ENCODE results near the gene UNC45A. TPM values are rescaled to one million over a fixed set of nuclear protein-coding genes. Genes with fewer than 3 reads are reported as not detected.

UNC45A gene
- total RNA-seq, 2 donors from 2014 or later, result 52.2 to 70.1 TPM

- 76% methylated on average over 8 of the region's 8 CpGs for WGBS
- no peaks in the 10 kb centered on the region for H3K27me3 ChIP-seq (replicated peaks; ENCODE audit: insufficient read depth)
- peaks cover 19 to 23% of the 10 kb centered on the region in 2 donors for H3K36me3 ChIP-seq
- no peak overlapping the region for H3K4me3 ChIP-seq
- TF ChIP-seq CTCF (IDR thresholded peaks at IDR 0.05), result no peak
- no peak for TF ChIP-seq POLR2AphosphoS5 (IDR thresholded peaks at IDR 0.05)
- no peak for TF ChIP-seq POLR2A (IDR thresholded peaks at IDR 0.05)
- no peak for DNase-seq (ENCODE audit: low spot score)
- no peak overlapping the region for H3K27ac ChIP-seq
- no peaks in the 10 kb centered on the region for H3K4me1 ChIP-seq (replicated peaks)
- intact Hi-C loops (cut with DNase I), result no loop called here
- no peaks in the 10 kb centered on the region for H3K9me3 ChIP-seq
Observed at GRCh38 chr15:90946941-90947576, 12.0 kb downstream of the UNC45A start.

- Histone ChIP-seq H3K27me3 (replicated peaks; ENCODE audit: insufficient read depth) (no peaks in the 10 kb centered on the region), H3K4me1 (replicated peaks) (no peaks in the 10 kb centered on the region), H3K4me3 (no peak overlapping the region), H3K9me3 (no peaks in the 10 kb centered on the region), H3K27ac (no peak overlapping the region), H3K36me3 (peaks cover 18 to 26% of the 10 kb centered on the region in 2 donors)
- WGBS, result 92% methylated on average over 18 of the region's 18 CpGs
- TF ChIP-seq CTCF (IDR thresholded peaks at IDR 0.05) (no peak), POLR2AphosphoS5 (IDR thresholded peaks at IDR 0.05) (no peak), POLR2A (IDR thresholded peaks at IDR 0.05) (no peak)
- intact Hi-C loops (cut with DNase I), result no loop called here
- DNase-seq (ENCODE audit: low spot score), result no peak
Observed at GRCh38 chr15:90947577-90948357, 12.7 kb downstream of the UNC45A start.

GRCh38 chr15:90948506-90948905 lies 13.4 kb downstream of the UNC45A start:
- no peaks in the 10 kb centered on the region for H3K27me3 ChIP-seq (replicated peaks; ENCODE audit: insufficient read depth)
- intact Hi-C loops (cut with DNase I), result no loop called here
- no peaks in the 10 kb centered on the region for H3K9me3 ChIP-seq
- no peak for DNase-seq (ENCODE audit: low spot score)
- H3K27ac ChIP-seq, result no peak overlapping the region
- H3K4me1 ChIP-seq (replicated peaks), result no peaks in the 10 kb centered on the region
- no peak for TF ChIP-seq POLR2A (IDR thresholded peaks at IDR 0.05)
- TF ChIP-seq POLR2AphosphoS5 (IDR thresholded peaks at IDR 0.05), result no peak
- TF ChIP-seq CTCF (IDR thresholded peaks at IDR 0.05), result no peak
- H3K36me3 ChIP-seq, result peaks cover 15 to 29% of the 10 kb centered on the region in 2 donors
- whole genome bisulfite sequencing, result 98% methylated on average over 8 of the region's 8 CpGs
- no peak overlapping the region for H3K4me3 ChIP-seq

- H3K36me3 ChIP-seq, result peaks cover 4 to 21% of the 10 kb centered on the region in 2 donors
- H3K27me3 ChIP-seq (replicated peaks; ENCODE audit: insufficient read depth), result no peaks in the 10 kb centered on the region
- 91% methylated on average over 18 of the region's 23 CpGs for WGBS
- TF ChIP-seq CTCF (IDR thresholded peaks at IDR 0.05) (no peak), POLR2AphosphoS5 (IDR thresholded peaks at IDR 0.05) (no peak), POLR2A (IDR thresholded peaks at IDR 0.05) (no peak)
- no peaks in the 10 kb centered on the region for H3K4me1 ChIP-seq (replicated peaks)
- H3K9me3 ChIP-seq, result no peaks in the 10 kb centered on the region
- H3K27ac ChIP-seq, result no peak overlapping the region
- intact Hi-C loops (cut with DNase I), result loop anchor here (10.0 kb wide), 1 partner anchor 75 kb away; the partner anchor contains the start of gene VPS33B
- no peak for DNase-seq (ENCODE audit: low spot score)
- no peak overlapping the region for H3K4me3 ChIP-seq
Observed at GRCh38 chr15:90949979-90950675, 15.0 kb downstream of the UNC45A start.

Data from prostate gland (tissue), 2 donors.